Osteoblast (primary cell): ENCODE results near the gene ARNT2. TPM values are rescaled to one million over a fixed set of nuclear protein-coding genes. Genes with fewer than 3 reads are reported as not detected.

Experiments
- DNase-seq: peaks from one replicate; pipeline ENCODE4 v3.0.0; 2011; ENCODE audit warnings: low spot score, mixed read lengths; ENCODE audit not compliant: insufficient read length; ENCODE audit errors: missing footprints
- H2AFZ ChIP-seq: 2 replicates; pipeline ENCODE4 v1.6.0; 2011; ENCODE audit warnings: mild to moderate bottlenecking, low read length
- H3K27ac ChIP-seq: 2 replicates; pipeline ENCODE4 v1.5.1; 2011; ENCODE audit warnings: mild to moderate bottlenecking, low read depth, low read length, moderate library complexity
- H3K27me3 ChIP-seq: 2 replicates; pipeline ENCODE4 v1.6.0; 2012; ENCODE audit warnings: mild to moderate bottlenecking, control low read depth, inconsistent platforms, low read length, moderate library complexity; ENCODE audit not compliant: insufficient read depth
- H3K36me3 ChIP-seq: 2 replicates; pipeline ENCODE4 v1.5.1; 2011; ENCODE audit warnings: mild to moderate bottlenecking, low read length, control low read depth, moderate library complexity; ENCODE audit not compliant: insufficient read depth
- H3K4me1 ChIP-seq: 2 replicates; pipeline ENCODE4 v1.5.1; 2011; ENCODE audit warnings: mild to moderate bottlenecking, low read length, control low read depth, moderate library complexity; ENCODE audit not compliant: insufficient read depth
- H3K4me2 ChIP-seq: 2 replicates; pipeline ENCODE4 v1.6.0; 2011; ENCODE audit warnings: mild to moderate bottlenecking, low read length; ENCODE audit not compliant: insufficient read depth
- H3K4me3 ChIP-seq: fragments of 200-600 bp; sonication (generic); 3 replicates; pipeline ENCODE4 v1.5.1; 2012; ENCODE audit warnings: mild to moderate bottlenecking, low read length, inconsistent platforms; ENCODE audit not compliant: insufficient read depth
- H3K79me2 ChIP-seq: 2 replicates; pipeline ENCODE4 v1.6.0; 2012; ENCODE audit warnings: mild to moderate bottlenecking, low read length, control low read depth, inconsistent platforms; ENCODE audit not compliant: insufficient read depth
- H3K9me3 ChIP-seq: 2 replicates; pipeline ENCODE4 v1.5.1; 2011; ENCODE audit warnings: low read depth, low read length, control low read depth
- H4K20me1 ChIP-seq: 2 replicates; pipeline ENCODE4 v1.6.0; 2012; ENCODE audit warnings: mild to moderate bottlenecking, low read length, control low read depth; ENCODE audit not compliant: insufficient read depth
- total RNA-seq: library from RNA; depleted of rRNA; stranded (reverse); fragments of >200 nt; gene quantifications from 2 replicates; pipeline ENCODE4 v1.2.3, GENCODE V29; 2012
- TF ChIP-seq, protein P1 (sequence below): IDR thresholded peaks from 2 replicates; pipeline ENCODE4 v1.5.1; 2011; ENCODE audit warnings: mild to moderate bottlenecking, low read depth, low read length, moderate library complexity; ENCODE audit errors: extremely low read depth

The ARNT2 gene
- total RNA-seq, 1 donor = 30.0 TPM

- DNase-seq = no peak
- Histone ChIP-seq H4K20me1 (no peaks in the 10 kb centered on the region), H3K4me1 (peaks cover 58% of the 10 kb centered on the region), H3K79me2 (no peaks in the 10 kb centered on the region), H3K36me3 (no peaks in the 10 kb centered on the region), H3K27me3 (no peaks in the 10 kb centered on the region), H3K27ac (peak overlapping the region; percentile 88), H2AFZ (no peak overlapping the region), H3K4me2 (peak overlapping the region; percentile 56), H3K4me3 (peak overlapping the region; percentile 27), H3K9me3 (no peaks in the 10 kb centered on the region)
- TF ChIP-seq, protein P1, sequence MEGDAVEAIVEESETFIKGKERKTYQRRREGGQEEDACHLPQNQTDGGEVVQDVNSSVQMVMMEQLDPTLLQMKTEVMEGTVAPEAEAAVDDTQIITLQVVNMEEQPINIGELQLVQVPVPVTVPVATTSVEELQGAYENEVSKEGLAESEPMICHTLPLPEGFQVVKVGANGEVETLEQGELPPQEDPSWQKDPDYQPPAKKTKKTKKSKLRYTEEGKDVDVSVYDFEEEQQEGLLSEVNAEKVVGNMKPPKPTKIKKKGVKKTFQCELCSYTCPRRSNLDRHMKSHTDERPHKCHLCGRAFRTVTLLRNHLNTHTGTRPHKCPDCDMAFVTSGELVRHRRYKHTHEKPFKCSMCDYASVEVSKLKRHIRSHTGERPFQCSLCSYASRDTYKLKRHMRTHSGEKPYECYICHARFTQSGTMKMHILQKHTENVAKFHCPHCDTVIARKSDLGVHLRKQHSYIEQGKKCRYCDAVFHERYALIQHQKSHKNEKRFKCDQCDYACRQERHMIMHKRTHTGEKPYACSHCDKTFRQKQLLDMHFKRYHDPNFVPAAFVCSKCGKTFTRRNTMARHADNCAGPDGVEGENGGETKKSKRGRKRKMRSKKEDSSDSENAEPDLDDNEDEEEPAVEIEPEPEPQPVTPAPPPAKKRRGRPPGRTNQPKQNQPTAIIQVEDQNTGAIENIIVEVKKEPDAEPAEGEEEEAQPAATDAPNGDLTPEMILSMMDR = no peak
Measured at GRCh38 chr15:80480171-80480811, 76.1 kb downstream of the ARNT2 start.

DNA sequence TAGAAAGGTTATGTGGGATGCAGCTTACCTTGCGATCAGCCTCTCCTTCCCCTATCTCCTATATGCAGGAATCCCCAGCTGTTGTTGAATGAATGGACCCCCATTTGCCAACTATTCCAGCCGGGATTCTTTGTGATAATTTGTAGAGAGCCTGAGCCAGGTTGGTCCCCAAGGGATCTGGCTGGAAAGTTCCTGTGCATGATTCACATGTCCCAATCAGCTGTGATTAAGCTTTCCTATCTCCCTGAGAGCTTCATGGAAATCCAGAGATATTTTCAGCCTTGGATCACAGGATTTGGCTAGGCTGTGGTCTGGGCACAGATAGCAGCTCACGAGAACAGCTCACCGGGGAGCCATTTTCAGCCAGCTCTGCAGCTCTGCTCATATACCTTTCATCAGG, 76.7 kb downstream of the ARNT2 start:
- DNase-seq = peak; percentile 94
- no peaks in the 10 kb centered on the region for H3K27me3 ChIP-seq
- H4K20me1 ChIP-seq = no peaks in the 10 kb centered on the region
- H3K36me3 ChIP-seq = no peaks in the 10 kb centered on the region
- H3K4me2 ChIP-seq = peak overlapping the region; percentile 56
- no peak overlapping the region for H2AFZ ChIP-seq
- no peaks in the 10 kb centered on the region for H3K9me3 ChIP-seq
- peaks cover 58% of the 10 kb centered on the region for H3K4me1 ChIP-seq
- H3K27ac ChIP-seq = peak overlapping the region; percentile 88
- H3K4me3 ChIP-seq = peak overlapping the region; percentile 27
- H3K79me2 ChIP-seq = no peaks in the 10 kb centered on the region
- TF ChIP-seq, protein P1 = no peak

DNA sequence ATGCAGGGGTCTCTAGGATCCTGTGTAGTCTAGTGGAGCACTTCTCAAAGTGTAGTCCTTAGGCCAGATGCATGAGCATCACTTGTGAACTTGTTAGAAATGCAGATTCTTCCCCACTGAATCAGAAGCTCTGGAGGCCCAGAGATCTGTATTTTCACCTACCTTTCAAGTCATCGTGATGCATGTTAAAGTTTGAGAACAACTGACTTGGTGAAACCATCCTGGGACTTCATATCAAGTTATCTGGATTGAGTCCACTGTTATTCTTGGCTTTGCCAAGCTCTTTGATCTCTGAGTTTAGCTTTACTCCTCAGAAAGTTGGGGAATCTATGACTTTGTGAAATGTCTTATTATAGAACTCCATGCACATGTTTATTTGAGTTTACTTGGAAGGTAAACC, 78.5 kb downstream of the ARNT2 start:
- Histone ChIP-seq H3K36me3 (no peaks in the 10 kb centered on the region), H4K20me1 (no peaks in the 10 kb centered on the region), H2AFZ (no peak overlapping the region), H3K4me3 (no peak overlapping the region), H3K9me3 (no peaks in the 10 kb centered on the region), H3K4me1 (peaks cover 61% of the 10 kb centered on the region), H3K79me2 (no peaks in the 10 kb centered on the region), H3K27ac (peak overlapping the region; percentile 88), H3K4me2 (no peak overlapping the region), H3K27me3 (no peaks in the 10 kb centered on the region)
- no peak for DNase-seq
- TF ChIP-seq, protein P1 = no peak

GRCh38 chr15:80483725-80484161, 79.6 kb downstream of the ARNT2 start:
- no peak overlapping the region for H3K4me3 ChIP-seq
- no peaks in the 10 kb centered on the region for H4K20me1 ChIP-seq
- TF ChIP-seq, protein P1 = no peak
- no peaks in the 10 kb centered on the region for H3K27me3 ChIP-seq
- H3K4me1 ChIP-seq = peaks cover 67% of the 10 kb centered on the region
- no peak overlapping the region for H2AFZ ChIP-seq
- no peaks in the 10 kb centered on the region for H3K36me3 ChIP-seq
- H3K4me2 ChIP-seq = no peak overlapping the region
- H3K27ac ChIP-seq = peak overlapping the region; percentile 88
- H3K9me3 ChIP-seq = no peaks in the 10 kb centered on the region
- DNase-seq = no peak
- H3K79me2 ChIP-seq = no peaks in the 10 kb centered on the region
